HG02642 (cell line): ENCODE results near the gene ATP11A.
"Not testable (repeated sequence)": the region's sequence is repeated elsewhere in the genome, so short reads cannot be mapped to it uniquely, and the experiment has no call there.

Experiments used
- ATAC-seq: cut with Tn5 transposase; IDR thresholded peaks from one replicate; pipeline ENCODE4 v1.9.1; 2021; ENCODE audit warnings: mild to moderate bottlenecking; ENCODE audit not compliant: unreplicated experiment, poor library complexity

ATP11A gene

GRCh38 chr13:112870051-112870331 is 180.2 kb downstream of the ATP11A start:
- no peak for ATAC-seq

- ATAC-seq, result no peak
Observed at GRCh38 chr13:112870737-112871287, 181.0 kb downstream of the ATP11A start.

GRCh38 chr13:112871742-112872141 is 181.9 kb downstream of the ATP11A start:
- ATAC-seq, result no peak

GRCh38 chr13:112872657-112873631 is 183.1 kb downstream of the ATP11A start:
- not testable (repeated sequence) for ATAC-seq

- ATAC-seq, result peak; percentile 89
Observed at GRCh38 chr13:112873851-112874750, 184.3 kb downstream of the ATP11A start.

- no peak for ATAC-seq
Observed at GRCh38 chr13:112874751-112875300, 185.0 kb downstream of the ATP11A start.

GRCh38 chr13:112875627-112876026 is 185.8 kb downstream of the ATP11A start:
- no peak for ATAC-seq

- ATAC-seq, result no peak
Observed at GRCh38 chr13:112876305-112877000, 186.6 kb downstream of the ATP11A start.

- ATAC-seq, result no peak
Observed at GRCh38 chr13:112877066-112877465, 187.2 kb downstream of the ATP11A start.

- no peak for ATAC-seq
Observed at GRCh38 chr13:112877539-112877938, 187.7 kb downstream of the ATP11A start.

GRCh38 chr13:112877976-112878955 is 188.4 kb downstream of the ATP11A start:
- no peak for ATAC-seq

GRCh38 chr13:112879283-112879833 is 189.5 kb downstream of the ATP11A start:
- ATAC-seq, result no peak

- no peak for ATAC-seq
Observed at GRCh38 chr13:112880221-112880641, 190.4 kb downstream of the ATP11A start.

GRCh38 chr13:112880976-112881540 is 191.2 kb downstream of the ATP11A start:
- no peak for ATAC-seq

- no peak for ATAC-seq
Observed at GRCh38 chr13:112881656-112882554, 192.1 kb downstream of the ATP11A start.

GRCh38 chr13:112882555-112883024 is 192.8 kb downstream of the ATP11A start:
- ATAC-seq, result no peak
